RWPE1 (cell line): ENCODE data around the gene AGRP.
A peak's percentile ranks its signal among the peaks of the same experiment; 100 is the strongest.

Source experiments
- CTCF ChIA-PET: fragments of 350-600 bp; sonication (Branson Sonifier 250); formaldehyde crosslinking; extraction: SDS; loops from one replicate; lab custom pipeline; 2021; lab: Yijun Ruan, JAX
- POLR2A ChIA-PET: fragments of 400-600 bp; formaldehyde crosslinking; extraction: SDS; loops from one replicate; lab custom pipeline; 2020; ENCODE audit warnings: antibody characterized with exemption; ENCODE audit not compliant: low non-redundant PET; lab: Yijun Ruan, JAX
- DNase-seq: peaks from one replicate; pipeline ENCODE4 v3.0.0; 2012; ENCODE audit warnings: low spot score
- H3K27ac ChIP-seq: fragments of 450-650 bp; 2 replicates; pipeline ENCODE4 v1.5.1; 2017
- TF ChIP-seq, protein P1 (sequence below): fragments of 450-650 bp; conservative IDR thresholded peaks from 2 replicates; pipeline ENCODE4 v1.5.1; 2017; ENCODE audit warnings: low read depth, mild to moderate bottlenecking

The AGRP gene

DNA sequence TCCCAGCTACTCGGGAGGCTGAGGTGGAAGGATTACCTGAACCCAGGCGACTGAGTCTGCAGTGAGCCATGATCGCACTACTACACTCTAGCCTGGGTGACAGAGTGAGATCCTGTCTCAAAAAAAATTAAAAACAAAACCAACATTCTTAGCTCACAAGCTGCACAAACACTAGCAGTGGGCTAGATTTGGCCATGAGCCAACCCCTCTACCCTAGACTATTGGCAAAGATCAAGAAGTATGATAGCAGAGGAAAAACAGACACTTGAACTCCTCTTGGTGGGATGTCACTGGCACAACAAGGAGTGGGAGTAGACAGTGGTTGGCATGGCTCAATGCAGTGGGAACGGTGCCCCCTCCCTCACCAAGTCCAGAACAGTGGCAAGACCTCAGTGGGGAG lies 25.7 kb upstream of the AGRP start:
- POLR2A ChIA-PET, result no interaction called here
- CTCF ChIA-PET, result interaction anchor here (1.0 to 1.6 kb wide), 2 partner anchors 12 to 15 kb away, joined by 3 read pairs; no protein-coding TSS in a partner anchor
- TF ChIP-seq, protein P1, sequence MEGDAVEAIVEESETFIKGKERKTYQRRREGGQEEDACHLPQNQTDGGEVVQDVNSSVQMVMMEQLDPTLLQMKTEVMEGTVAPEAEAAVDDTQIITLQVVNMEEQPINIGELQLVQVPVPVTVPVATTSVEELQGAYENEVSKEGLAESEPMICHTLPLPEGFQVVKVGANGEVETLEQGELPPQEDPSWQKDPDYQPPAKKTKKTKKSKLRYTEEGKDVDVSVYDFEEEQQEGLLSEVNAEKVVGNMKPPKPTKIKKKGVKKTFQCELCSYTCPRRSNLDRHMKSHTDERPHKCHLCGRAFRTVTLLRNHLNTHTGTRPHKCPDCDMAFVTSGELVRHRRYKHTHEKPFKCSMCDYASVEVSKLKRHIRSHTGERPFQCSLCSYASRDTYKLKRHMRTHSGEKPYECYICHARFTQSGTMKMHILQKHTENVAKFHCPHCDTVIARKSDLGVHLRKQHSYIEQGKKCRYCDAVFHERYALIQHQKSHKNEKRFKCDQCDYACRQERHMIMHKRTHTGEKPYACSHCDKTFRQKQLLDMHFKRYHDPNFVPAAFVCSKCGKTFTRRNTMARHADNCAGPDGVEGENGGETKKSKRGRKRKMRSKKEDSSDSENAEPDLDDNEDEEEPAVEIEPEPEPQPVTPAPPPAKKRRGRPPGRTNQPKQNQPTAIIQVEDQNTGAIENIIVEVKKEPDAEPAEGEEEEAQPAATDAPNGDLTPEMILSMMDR, result no peak
- H3K27ac ChIP-seq, result no peak overlapping the region
- no peak for DNase-seq

DNA sequence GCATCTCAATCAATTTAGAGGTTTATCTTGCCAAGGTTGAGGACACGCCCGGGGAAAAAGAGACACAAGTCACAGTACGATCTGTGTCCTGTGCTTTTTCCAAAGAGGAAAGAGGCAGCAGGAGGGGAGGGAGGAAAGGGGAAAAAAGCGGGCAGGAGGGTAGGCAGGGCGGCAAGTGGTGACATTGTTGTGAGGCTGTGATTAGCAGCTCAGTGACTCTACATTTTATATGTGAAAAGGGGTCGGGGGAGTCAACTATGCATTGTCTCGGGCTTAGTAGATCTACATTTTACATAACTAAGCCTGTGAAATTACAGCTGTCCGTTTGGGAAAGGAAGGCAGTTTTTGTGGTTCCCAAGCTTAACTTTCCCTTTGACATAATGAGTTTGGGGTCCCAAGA lies 23.1 kb upstream of the AGRP start:
- POLR2A ChIA-PET, result no interaction called here
- H3K27ac ChIP-seq, result no peak overlapping the region
- DNase-seq, result no peak
- TF ChIP-seq, protein P1, result no peak
- CTCF ChIA-PET, result interaction anchor here (1.1 to 2.0 kb wide), 2 partner anchors 12 to 15 kb away, joined by 4 to 12 read pairs; no protein-coding TSS in a partner anchor

DNA sequence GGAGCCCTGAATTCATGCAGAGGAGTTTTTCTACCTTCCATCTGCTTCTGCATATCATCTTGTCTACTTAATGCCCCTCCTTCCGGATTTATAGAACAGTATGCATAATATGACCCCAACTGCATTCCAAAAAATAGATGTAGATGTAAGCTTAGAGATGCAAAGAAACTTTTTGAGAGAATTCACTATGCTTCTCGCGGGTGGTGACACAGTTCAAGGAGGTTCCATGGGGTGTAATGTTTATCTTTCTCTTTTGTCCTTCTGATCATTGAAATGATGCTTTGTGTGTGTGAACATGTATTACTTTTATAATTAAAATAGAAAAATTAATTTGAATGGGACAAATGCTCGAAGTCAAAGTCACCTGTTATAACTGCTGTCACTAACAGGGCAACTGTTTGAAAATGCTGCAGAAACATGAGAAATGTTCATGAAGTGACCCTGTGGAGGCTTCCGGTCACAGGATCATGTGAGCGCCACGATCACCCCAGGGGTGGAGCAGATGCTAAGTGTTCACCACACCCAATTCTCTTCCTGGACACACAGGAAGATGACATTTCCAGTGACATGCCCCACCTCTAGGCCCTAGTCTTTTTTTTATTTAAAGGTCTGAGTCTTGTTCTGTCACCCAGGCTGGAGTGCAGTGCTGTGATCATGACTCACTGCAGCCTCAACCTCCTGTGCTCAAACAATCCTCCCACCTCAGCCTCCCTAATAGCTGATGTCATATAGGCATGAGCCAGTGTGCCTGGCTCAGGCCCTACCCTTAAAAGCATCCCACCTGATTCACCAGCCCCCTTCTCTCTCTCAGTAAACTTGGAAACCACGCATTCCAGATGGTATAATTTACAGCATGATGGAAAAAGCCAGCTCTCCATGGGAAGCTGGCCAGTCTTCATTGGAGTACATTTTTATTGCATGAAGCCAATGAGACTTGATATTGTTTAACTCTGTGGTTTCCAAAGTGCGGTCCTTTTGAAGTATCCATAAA lies 21.0 kb upstream of the AGRP start:
- DNase-seq, result no peak
- POLR2A ChIA-PET, result interaction anchor here (0.7 kb wide), 1 partner anchor 124 kb away, joined by 4 read pairs; no protein-coding TSS in a partner anchor
- peak overlapping the region; percentile 53 for H3K27ac ChIP-seq
- TF ChIP-seq, protein P1, result no peak
- CTCF ChIA-PET, result interaction anchor here (0.7 to 1.1 kb wide), 2 partner anchors 10 to 17 kb away, joined by 3 read pairs; no protein-coding TSS in a partner anchor

DNA sequence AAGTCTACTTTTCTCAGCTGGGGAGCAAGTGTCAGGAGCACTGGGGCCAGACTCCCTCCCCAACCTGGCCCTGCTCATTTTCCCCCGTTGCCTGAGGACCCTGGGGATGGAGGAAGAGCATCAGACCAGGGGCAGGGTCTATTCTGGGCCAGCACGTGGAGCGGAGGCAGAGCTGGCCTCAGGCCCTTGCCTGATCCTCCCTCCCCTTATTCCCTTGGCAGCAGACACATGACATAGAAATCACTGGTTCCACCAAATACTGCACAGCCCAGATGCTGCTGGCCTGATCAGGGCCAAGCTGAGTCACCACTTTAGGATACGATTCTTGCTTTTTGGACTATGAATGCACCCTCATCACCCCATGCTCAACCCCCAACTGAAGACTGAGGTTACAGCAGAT lies 15.8 kb upstream of the AGRP start:
- TF ChIP-seq, protein P1, result no peak
- no peak for DNase-seq
- H3K27ac ChIP-seq, result no peak overlapping the region
- POLR2A ChIA-PET, result no interaction called here
- CTCF ChIA-PET, result interaction anchor here (1.7 kb wide), 1 partner anchor 22 kb away, joined by 9 read pairs; no protein-coding TSS in a partner anchor

DNA sequence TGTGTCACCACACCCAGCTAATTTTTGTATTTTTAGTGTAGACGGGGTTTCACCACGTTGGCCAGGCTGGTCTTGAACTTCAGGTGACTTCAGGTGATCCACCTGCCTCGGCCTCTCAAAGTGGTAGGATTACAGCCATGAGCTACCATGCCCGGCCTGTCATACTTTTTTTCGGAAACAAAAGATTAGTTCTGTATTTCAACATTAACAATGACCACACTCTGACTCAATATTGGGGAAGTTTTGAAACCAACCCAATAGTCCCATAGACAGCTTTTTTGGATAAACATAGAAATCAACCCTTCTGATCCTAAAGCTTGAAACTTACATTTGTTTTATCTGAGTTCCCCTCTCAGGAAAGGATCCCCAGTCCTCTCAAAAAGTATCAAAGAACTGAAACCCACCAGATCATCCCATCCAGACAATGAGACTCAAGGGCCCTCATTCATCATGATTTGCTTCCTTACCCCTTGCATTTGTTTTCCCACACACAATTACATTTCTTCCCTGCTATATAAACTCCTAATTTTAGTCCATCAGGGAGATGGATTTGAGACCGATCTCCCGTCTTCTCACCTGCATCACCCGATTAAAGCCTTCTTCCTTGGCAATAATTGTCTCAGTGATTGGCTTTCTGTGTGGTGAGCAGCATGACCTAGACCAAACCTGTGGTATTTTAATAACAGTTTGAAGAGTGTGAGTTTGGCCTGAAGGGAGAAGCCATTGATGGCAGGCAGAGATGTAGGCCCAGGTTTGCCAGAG lies 7.2 kb upstream of the AGRP start:
- CTCF ChIA-PET, result interaction anchor here (0.6 to 1.1 kb wide), 5 partner anchors 23 to 553 kb away, joined by 3 to 6 read pairs (median 4); no protein-coding TSS in a partner anchor
- DNase-seq, result no peak
- H3K27ac ChIP-seq, result no peak overlapping the region
- POLR2A ChIA-PET, result no interaction called here
- TF ChIP-seq, protein P1, result no peak
